Endothelial cell of umbilical vein (primary cell): ENCODE data around the gene ADTRP. TPM values are rescaled to one million over a fixed set of nuclear protein-coding genes. Genes with fewer than 3 reads are reported as not detected.

Experiments used
- BruUV-seq: library from RNA; stranded (reverse); fragments of 400-500 nt; replicated peaks from 2 replicates; lab custom pipeline; 2021; lab: Mats Ljungman, UMichigan
- CTCF ChIA-PET: fragments of 300-600, 350-600 bp; sonication (Branson Sonifier 250); formaldehyde crosslinking; loops from one replicate; lab custom pipeline; 2021; ENCODE audit warnings: antibody characterized with exemption, inconsistent platforms; lab: Charles Lee
- POLR2A ChIA-PET: fragments of 300-600, 350-600 bp; sonication (Branson Sonifier 250); formaldehyde crosslinking; loops from one replicate; lab custom pipeline; 2021; ENCODE audit warnings: antibody characterized with exemption, inconsistent platforms; lab: Charles Lee
- DNase-seq: peaks from one replicate; pipeline ENCODE4 v3.0.0-alpha.2; 2011; ENCODE audit warnings: low read depth, low spot score
- FAIRE-seq: peaks from 2 replicates; lab custom pipeline; 2011; peaks lifted over from hg19 to GRCh38; lab: Jason Lieb, UNC
- H2AFZ ChIP-seq: 2 replicates; pipeline ENCODE4 v1.6.0; 2012; ENCODE audit warnings: low read depth, low read length, control low read depth, inconsistent platforms
- H3K27ac ChIP-seq: 2 replicates; pipeline ENCODE4 v1.5.1; 2011; ENCODE audit warnings: low read depth, mild to moderate bottlenecking, control low read depth, low read length, moderate library complexity; ENCODE audit not compliant: insufficient read depth
- H3K27me3 ChIP-seq, 2 experiments: 2 replicates each; pipeline versions ENCODE4 v1.6.0 to v1.6.1; 2011; ENCODE audit warnings: low read length in 2 of 2, mixed read lengths in 1 of 2; ENCODE audit not compliant: control insufficient read depth in 2 of 2, insufficient read depth in 2 of 2
- H3K36me3 ChIP-seq, 2 experiments: 2 replicates in 1 of 2; 3 replicates in 1 of 2; pipeline ENCODE4 v1.5.1; 2011; ENCODE audit warnings: low read length in 2 of 2, mild to moderate bottlenecking in 1 of 2, moderate library complexity in 1 of 2; ENCODE audit not compliant: control insufficient read depth in 2 of 2, insufficient read depth in 2 of 2; ENCODE audit errors: extremely low read depth in 1 of 2
- H3K4me1 ChIP-seq: 3 replicates; pipeline ENCODE4 v1.5.1; 2011; ENCODE audit warnings: mild to moderate bottlenecking, low read length; ENCODE audit not compliant: control insufficient read depth, insufficient read depth; ENCODE audit errors: extremely low read depth
- H3K4me2 ChIP-seq: 2 replicates; pipeline ENCODE4 v1.6.1; 2011; ENCODE audit warnings: low read length, control low read depth, mixed read lengths; ENCODE audit not compliant: insufficient read depth
- H3K4me3 ChIP-seq, 3 experiments: fragments of 200-600 bp in 1 of 3; sonication (generic), shearing (Covaris generic) in 1 of 3; replicated peaks in 1 of 3; 2 replicates each; pipeline ENCODE4 v1.5.1; 2011 to 2016; ENCODE audit warnings: control low read depth in 3 of 3, low read length in 3 of 3, mild to moderate bottlenecking in 2 of 3, inconsistent platforms in 1 of 3, low read depth in 1 of 3, moderate library complexity in 1 of 3; ENCODE audit not compliant: insufficient read depth in 1 of 3
- H3K79me2 ChIP-seq: 2 replicates; pipeline ENCODE4 v1.6.0; 2012; ENCODE audit warnings: low read length, inconsistent platforms; ENCODE audit not compliant: control insufficient read depth, insufficient read depth
- H3K9ac ChIP-seq: replicated peaks from 2 replicates; pipeline ENCODE3; 2011; ENCODE audit warnings: low read length, control low read depth; ENCODE audit not compliant: insufficient read depth; ENCODE audit errors: extremely low read depth
- H3K9me1 ChIP-seq: replicated peaks from 3 replicates; pipeline ENCODE4 v1.6.0; 2011; ENCODE audit warnings: mild to moderate bottlenecking, low read length; ENCODE audit not compliant: control insufficient read depth, insufficient read depth; ENCODE audit errors: extremely low read depth
- H3K9me3 ChIP-seq: replicated peaks from 2 replicates; pipeline ENCODE4 v1.5.1; 2012; ENCODE audit warnings: low read length, inconsistent platforms; ENCODE audit not compliant: control insufficient read depth, insufficient read depth
- H4K20me1 ChIP-seq: replicated peaks from 2 replicates; pipeline ENCODE3; 2011; ENCODE audit warnings: mild to moderate bottlenecking, low read length; ENCODE audit not compliant: control insufficient read depth, insufficient read depth; ENCODE audit errors: extremely low read depth
- CTCF ChIP-seq, 2 donors: IDR thresholded peaks; 1 replicate in 1 of 2; 2 replicates in 1 of 2; pipeline ENCODE4 v1.5.1; 2011; ENCODE audit warnings: low read length in 2 of 2, mild to moderate bottlenecking in 2 of 2, moderate library complexity in 2 of 2, control low read depth in 1 of 2, inconsistent platforms in 1 of 2, low read depth in 1 of 2; ENCODE audit not compliant: insufficient read depth in 1 of 2; ENCODE audit errors: extremely low read depth in 1 of 2
- EZH2 ChIP-seq: IDR thresholded peaks from 2 replicates; pipeline ENCODE4 v1.6.1; 2012; ENCODE audit warnings: borderline replicate concordance, low read depth, mild to moderate bottlenecking, moderate library complexity, low read length, inconsistent platforms; ENCODE audit not compliant: severe bottlenecking
- FOS ChIP-seq: IDR thresholded peaks from 2 replicates; pipeline ENCODE4 v1.6.1; 2011; ENCODE audit warnings: mild to moderate bottlenecking, low read length, moderate library complexity, borderline replicate concordance; ENCODE audit not compliant: insufficient read depth
- GATA2 ChIP-seq: IDR thresholded peaks from 2 replicates; pipeline ENCODE4 v1.7.0; 2011; ENCODE audit warnings: low read depth, mild to moderate bottlenecking, moderate library complexity, mixed read lengths, low read length; ENCODE audit not compliant: insufficient read length, insufficient read depth
- JUN ChIP-seq: IDR thresholded peaks from 2 replicates; pipeline ENCODE4 v1.6.1; 2011; ENCODE audit warnings: borderline replicate concordance, low read depth; ENCODE audit not compliant: insufficient read length, insufficient read depth
- MAX ChIP-seq: IDR thresholded peaks from 2 replicates; pipeline ENCODE4 v1.6.1; 2011; ENCODE audit not compliant: insufficient read depth, insufficient read length
- MYC ChIP-seq: IDR thresholded peaks from one replicate; pipeline ENCODE4 v1.6.1; 2011; ENCODE audit warnings: mild to moderate bottlenecking, low read depth, low read length
- POLR2A ChIP-seq: IDR thresholded peaks from 2 replicates; pipeline ENCODE4 v1.6.1; 2012; ENCODE audit warnings: low read depth, mild to moderate bottlenecking, control low read depth, low read length
- POLR2AphosphoS5 ChIP-seq: IDR thresholded peaks from 2 replicates; pipeline ENCODE4 v1.6.1; 2012; ENCODE audit warnings: low read depth, mild to moderate bottlenecking, control low read depth, low read length, moderate library complexity; ENCODE audit not compliant: insufficient read depth
- dilution Hi-C: fragments of 300-500 bp; cut with MboI; formaldehyde crosslinking; loops from one replicate; pipeline ENCODE4 v1.15.0; 2019; ENCODE audit warnings: low sequenced_read_pairs; ENCODE audit not compliant: extremely low pct_ligation_motif_present
- intact Hi-C: fragments of 100-400 bp; cut with micrococcal nuclease; formaldehyde crosslinking; loops from one replicate; pipeline ENCODE4 v1.10.0; 2022
- polyA plus RNA-seq, 4 experiments: library from polyadenylated mRNA; depleted of rRNA in 3 of 4; stranded (reverse) in 3 of 4; unstranded in 1 of 4; fragments of >200 nt; gene quantifications; 2 replicates each; pipeline versions ENCODE4 v1.2.1 to v1.2.3, GENCODE V29; 2011 to 2012; ENCODE audit warnings: missing spikeins in 1 of 4
- total RNA-seq: library from RNA; stranded (reverse); gene quantifications from 2 replicates; pipeline ENCODE4 v1.2.3, GENCODE V29; 2021

ADTRP gene
- total and polyA plus RNA-seq, 2 donors (not counting 3 experiments of a cell fraction or from before 2014, with no cell fraction given) = 3.3 to 4.4 TPM

GRCh38 chr6:11784341-11784740 is 5.7 kb upstream of the ADTRP start:
- CTCF ChIA-PET = no interaction called here
- H3K27ac ChIP-seq = no peak overlapping the region
- H3K9me1 ChIP-seq = no peaks in the 10 kb centered on the region
- no peak for TF ChIP-seq FOS
- no peak for TF ChIP-seq EZH2
- TF ChIP-seq MYC = no peak
- no peak for TF ChIP-seq POLR2A
- no peak for TF ChIP-seq JUN
- TF ChIP-seq POLR2AphosphoS5 = no peak
- no peak for TF ChIP-seq MAX
- TF ChIP-seq CTCF (IDR thresholded peaks at IDR 0.05; ENCODE audit: extremely low read depth in 1 of 2, insufficient read depth in 1 of 2, low read depth in 1 of 2, low read length in 2 of 2) = no peak
- TF ChIP-seq GATA2 = no peak
- POLR2A ChIA-PET = no interaction called here
- DNase-seq = no peak
- no peaks in the 10 kb centered on the region for H3K36me3 ChIP-seq
- H3K79me2 ChIP-seq = no peaks in the 10 kb centered on the region
- H3K4me3 ChIP-seq = no peak overlapping the region
- no TSS peak for BruUV-seq
- dilution Hi-C loops (no loop called here), intact Hi-C loops (no loop called here)
- H2AFZ ChIP-seq = no peak overlapping the region
- no peak overlapping the region for H3K9ac ChIP-seq
- H4K20me1 ChIP-seq = no peaks in the 10 kb centered on the region
- no peaks in the 10 kb centered on the region for H3K4me1 ChIP-seq
- FAIRE-seq = no peak
- peaks cover 2 to 3% of the 10 kb centered on the region in 2 experiments for H3K27me3 ChIP-seq
- no peaks in the 10 kb centered on the region for H3K9me3 ChIP-seq
- no peak overlapping the region for H3K4me2 ChIP-seq
